GM19438 (cell line): ENCODE data around the gene PREB.

Experiments
- ATAC-seq: cut with Tn5 transposase; IDR thresholded peaks from one replicate; pipeline ENCODE4 v1.9.1; 2021; ENCODE audit warnings: low read depth; ENCODE audit not compliant: unreplicated experiment

The PREB gene

GRCh38 chr2:27085062-27085672 is 49.3 kb downstream of the PREB start:
- no peak for ATAC-seq

GRCh38 chr2:27084297-27085061 is 50.0 kb downstream of the PREB start:
- ATAC-seq = no peak

DNA sequence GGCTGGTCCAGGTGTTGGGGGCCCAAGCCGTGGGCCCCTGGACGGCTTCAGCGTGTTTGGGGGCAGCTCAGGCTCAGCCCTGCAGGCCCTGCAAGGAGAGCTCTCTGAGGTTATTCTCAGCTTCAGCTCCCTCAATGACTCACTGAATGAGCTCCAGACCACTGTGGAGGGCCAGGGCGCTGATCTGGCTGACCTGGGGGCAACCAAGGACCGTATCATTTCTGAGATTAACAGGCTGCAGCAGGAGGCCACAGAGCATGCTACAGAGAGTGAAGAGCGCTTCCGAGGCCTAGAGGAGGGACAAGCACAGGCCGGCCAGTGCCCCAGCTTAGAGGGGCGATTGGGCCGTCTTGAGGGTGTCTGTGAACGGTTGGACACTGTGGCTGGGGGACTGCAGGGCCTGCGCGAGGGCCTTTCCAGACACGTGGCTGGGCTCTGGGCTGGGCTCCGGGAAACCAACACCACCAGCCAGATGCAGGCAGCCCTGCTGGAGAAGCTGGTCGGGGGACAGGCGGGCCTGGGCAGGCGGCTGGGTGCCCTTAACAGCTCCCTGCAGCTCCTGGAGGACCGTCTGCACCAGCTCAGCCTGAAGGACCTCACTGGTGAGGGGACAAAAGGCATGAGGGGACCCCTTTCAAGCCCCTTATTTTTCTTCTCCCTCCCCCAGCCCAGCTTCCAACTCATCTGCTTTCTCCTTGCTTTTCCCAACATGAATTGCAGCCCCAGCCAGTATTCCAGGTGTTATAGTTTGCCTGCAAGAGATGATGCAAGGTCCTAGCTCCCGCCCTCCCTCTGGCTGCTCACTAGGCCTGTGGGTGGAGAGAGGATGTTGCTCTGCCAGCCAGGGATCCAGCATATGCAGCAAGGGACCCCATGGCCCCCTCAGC is 50.8 kb downstream of the PREB start:
- no peak for ATAC-seq

- no peak for ATAC-seq
These were observed 51.5 kb downstream of the PREB start for GRCh38 chr2:27082773-27083409.

DNA sequence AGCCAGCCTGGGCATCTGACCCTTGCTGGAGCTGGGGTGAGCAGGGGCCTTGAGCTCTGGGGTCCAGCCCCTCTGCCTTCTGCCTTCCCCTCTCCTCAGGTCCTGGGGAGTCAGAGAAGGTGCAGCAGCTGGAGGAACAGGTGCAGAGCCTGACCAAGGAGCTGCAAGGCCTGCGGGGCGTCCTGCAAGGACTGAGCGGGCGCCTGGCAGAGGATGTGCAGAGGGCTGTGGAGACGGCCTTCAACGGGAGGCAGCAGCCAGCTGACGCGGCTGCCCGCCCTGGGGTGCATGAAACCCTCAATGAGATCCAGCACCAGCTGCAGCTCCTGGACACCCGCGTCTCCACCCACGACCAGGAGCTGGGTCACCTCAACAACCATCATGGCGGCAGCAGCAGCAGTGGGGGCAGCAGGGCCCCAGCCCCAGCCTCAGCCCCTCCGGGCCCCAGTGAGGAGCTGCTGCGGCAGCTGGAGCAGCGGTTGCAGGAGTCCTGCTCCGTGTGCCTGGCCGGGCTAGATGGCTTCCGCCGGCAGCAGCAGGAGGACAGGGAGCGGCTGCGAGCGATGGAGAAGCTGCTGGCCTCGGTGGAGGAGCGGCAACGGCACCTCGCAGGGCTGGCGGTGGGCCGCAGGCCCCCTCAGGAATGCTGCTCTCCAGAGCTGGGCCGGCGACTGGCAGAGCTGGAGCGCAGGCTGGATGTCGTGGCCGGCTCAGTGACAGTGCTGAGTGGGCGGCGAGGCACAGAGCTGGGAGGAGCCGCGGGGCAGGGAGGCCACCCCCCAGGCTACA is 52.3 kb downstream of the PREB start:
- ATAC-seq = no peak
